ENCODE measurements around the gene SNX20.
A peak's percentile ranks its signal among the peaks of the same experiment; 100 is the strongest.

The SNX20 gene

GRCh38 chr16:50699326-50700159 lies 18.4 kb upstream of the SNX20 start:
- Histone ChIP-seq H3K27me3 (ENCODE audit: control insufficient read depth, insufficient read depth, low read length) (peaks cover 9% of the 10 kb centered on the region), H3K9ac (ENCODE audit: low read depth, low read length) (no peak overlapping the region), H3K9me3 (ENCODE audit: control insufficient read depth, insufficient read depth, low read length) (peaks cover 5% of the 10 kb centered on the region), H3K4me1 (ENCODE audit: control insufficient read depth, insufficient read depth, low read length) (no peaks in the 10 kb centered on the region), H3K36me3 (ENCODE audit: control insufficient read depth, insufficient read depth, low read length) (no peaks in the 10 kb centered on the region), H3K4me3 (ENCODE audit: low read depth, low read length) (no peak overlapping the region)

- peaks cover 18% of the 10 kb centered on the region for H3K27me3 ChIP-seq (ENCODE audit: control insufficient read depth, insufficient read depth, low read length)
- no peak overlapping the region for H3K4me3 ChIP-seq (ENCODE audit: low read depth, low read length)
- H3K9me3 ChIP-seq (ENCODE audit: control insufficient read depth, insufficient read depth, low read length), result no peaks in the 10 kb centered on the region
- H3K9ac ChIP-seq (ENCODE audit: low read depth, low read length), result no peak overlapping the region
- H3K36me3 ChIP-seq (ENCODE audit: control insufficient read depth, insufficient read depth, low read length), result no peaks in the 10 kb centered on the region
- no peaks in the 10 kb centered on the region for H3K4me1 ChIP-seq (ENCODE audit: control insufficient read depth, insufficient read depth, low read length)
Observed at GRCh38 chr16:50697881-50698767, 17.0 kb upstream of the SNX20 start.

- Histone ChIP-seq H3K27me3 (ENCODE audit: control insufficient read depth, insufficient read depth, low read length) (peaks cover 26% of the 10 kb centered on the region), H3K36me3 (ENCODE audit: control insufficient read depth, insufficient read depth, low read length) (no peaks in the 10 kb centered on the region), H3K4me1 (ENCODE audit: control insufficient read depth, insufficient read depth, low read length) (no peaks in the 10 kb centered on the region), H3K4me3 (ENCODE audit: low read depth, low read length) (no peak overlapping the region), H3K9me3 (ENCODE audit: control insufficient read depth, insufficient read depth, low read length) (no peaks in the 10 kb centered on the region), H3K9ac (ENCODE audit: low read depth, low read length) (no peak overlapping the region)
Observed at GRCh38 chr16:50697421-50697715, 16.3 kb upstream of the SNX20 start.

- Histone ChIP-seq H3K27me3 (ENCODE audit: control insufficient read depth, insufficient read depth, low read length) (peaks cover 26% of the 10 kb centered on the region), H3K9ac (ENCODE audit: low read depth, low read length) (no peak overlapping the region), H3K36me3 (ENCODE audit: control insufficient read depth, insufficient read depth, low read length) (no peaks in the 10 kb centered on the region), H3K4me3 (ENCODE audit: low read depth, low read length) (no peak overlapping the region), H3K9me3 (ENCODE audit: control insufficient read depth, insufficient read depth, low read length) (no peaks in the 10 kb centered on the region), H3K4me1 (ENCODE audit: control insufficient read depth, insufficient read depth, low read length) (no peaks in the 10 kb centered on the region)
Observed at GRCh38 chr16:50696575-50697420, 15.7 kb upstream of the SNX20 start.

GRCh38 chr16:50696126-50696525 lies 15.0 kb upstream of the SNX20 start:
- H3K4me3 ChIP-seq (ENCODE audit: low read depth, low read length), result no peak overlapping the region
- no peaks in the 10 kb centered on the region for H3K36me3 ChIP-seq (ENCODE audit: control insufficient read depth, insufficient read depth, low read length)
- H3K9ac ChIP-seq (ENCODE audit: low read depth, low read length), result no peak overlapping the region
- H3K27me3 ChIP-seq (ENCODE audit: control insufficient read depth, insufficient read depth, low read length), result peaks cover 26% of the 10 kb centered on the region
- no peaks in the 10 kb centered on the region for H3K9me3 ChIP-seq (ENCODE audit: control insufficient read depth, insufficient read depth, low read length)
- no peaks in the 10 kb centered on the region for H3K4me1 ChIP-seq (ENCODE audit: control insufficient read depth, insufficient read depth, low read length)

GRCh38 chr16:50695017-50696000 lies 14.2 kb upstream of the SNX20 start:
- H3K4me1 ChIP-seq (ENCODE audit: control insufficient read depth, insufficient read depth, low read length), result no peaks in the 10 kb centered on the region

GRCh38 chr16:50694206-50694605 lies 13.1 kb upstream of the SNX20 start:
- H3K4me3 ChIP-seq (ENCODE audit: low read depth, low read length), result no peak overlapping the region
- H3K9ac ChIP-seq (ENCODE audit: low read depth, low read length), result no peak overlapping the region
- no peaks in the 10 kb centered on the region for H3K36me3 ChIP-seq (ENCODE audit: control insufficient read depth, insufficient read depth, low read length)
- H3K9me3 ChIP-seq (ENCODE audit: control insufficient read depth, insufficient read depth, low read length), result no peaks in the 10 kb centered on the region
- peaks cover 26% of the 10 kb centered on the region for H3K27me3 ChIP-seq (ENCODE audit: control insufficient read depth, insufficient read depth, low read length)
- no peaks in the 10 kb centered on the region for H3K4me1 ChIP-seq (ENCODE audit: control insufficient read depth, insufficient read depth, low read length)

More at GRCh38 chr16:50695017-50696000, 14.2 kb upstream of the SNX20 start:
- no peaks in the 10 kb centered on the region for H3K9me3 ChIP-seq (ENCODE audit: control insufficient read depth, insufficient read depth, low read length)
- no peak overlapping the region for H3K9ac ChIP-seq (ENCODE audit: low read depth, low read length)
- peaks cover 26% of the 10 kb centered on the region for H3K27me3 ChIP-seq (ENCODE audit: control insufficient read depth, insufficient read depth, low read length)
- no peak overlapping the region for H3K4me3 ChIP-seq (ENCODE audit: low read depth, low read length)
- no peaks in the 10 kb centered on the region for H3K36me3 ChIP-seq (ENCODE audit: control insufficient read depth, insufficient read depth, low read length)

- Histone ChIP-seq H3K27me3 (ENCODE audit: control insufficient read depth, insufficient read depth, low read length) (peaks cover 26% of the 10 kb centered on the region), H3K36me3 (ENCODE audit: control insufficient read depth, insufficient read depth, low read length) (no peaks in the 10 kb centered on the region), H3K9me3 (ENCODE audit: control insufficient read depth, insufficient read depth, low read length) (no peaks in the 10 kb centered on the region), H3K4me1 (ENCODE audit: control insufficient read depth, insufficient read depth, low read length) (no peaks in the 10 kb centered on the region), H3K9ac (ENCODE audit: low read depth, low read length) (peak within 1 kb of the TSS; percentile 37), H3K4me3 (ENCODE audit: low read depth, low read length) (peak within 1 kb of the TSS; percentile 48)
Observed at GRCh38 chr16:50692999-50693781, 12.1 kb upstream of the SNX20 start, which contains the start of gene NOD2. Gene NOD2, plus strand, starts transcription at chr16:50693606. Its CDS starts 5,890 bp downstream, at chr16:50699496.

- Histone ChIP-seq H3K4me1 (ENCODE audit: control insufficient read depth, insufficient read depth, low read length) (no peaks in the 10 kb centered on the region), H3K9me3 (ENCODE audit: control insufficient read depth, insufficient read depth, low read length) (no peaks in the 10 kb centered on the region), H3K9ac (ENCODE audit: low read depth, low read length) (no peak overlapping the region), H3K27me3 (ENCODE audit: control insufficient read depth, insufficient read depth, low read length) (peaks cover 26% of the 10 kb centered on the region), H3K36me3 (ENCODE audit: control insufficient read depth, insufficient read depth, low read length) (no peaks in the 10 kb centered on the region), H3K4me3 (ENCODE audit: low read depth, low read length) (no peak overlapping the region)
Observed at GRCh38 chr16:50692644-50692998, 11.5 kb upstream of the SNX20 start.

- H3K4me3 ChIP-seq (ENCODE audit: low read depth, low read length), result no peak overlapping the region
- no peak overlapping the region for H3K9ac ChIP-seq (ENCODE audit: low read depth, low read length)
- H3K9me3 ChIP-seq (ENCODE audit: control insufficient read depth, insufficient read depth, low read length), result no peaks in the 10 kb centered on the region
- no peaks in the 10 kb centered on the region for H3K36me3 ChIP-seq (ENCODE audit: control insufficient read depth, insufficient read depth, low read length)
- peaks cover 20% of the 10 kb centered on the region for H3K27me3 ChIP-seq (ENCODE audit: control insufficient read depth, insufficient read depth, low read length)
- no peaks in the 10 kb centered on the region for H3K4me1 ChIP-seq (ENCODE audit: control insufficient read depth, insufficient read depth, low read length)
Observed at GRCh38 chr16:50690177-50690576, 9.1 kb upstream of the SNX20 start.

Measured in iPS-15b (cell line).